Measurements from ENCODE around the gene MTMR4. TPM values are rescaled to one million over a fixed set of nuclear protein-coding genes. Genes with fewer than 3 reads are reported as not detected.
"Not testable (repeated sequence)": the region's sequence is repeated elsewhere in the genome, so short reads cannot be mapped to it uniquely, and the experiment has no call there.

Gene MTMR4
- 44.7 TPM for total RNA-seq

DNA sequence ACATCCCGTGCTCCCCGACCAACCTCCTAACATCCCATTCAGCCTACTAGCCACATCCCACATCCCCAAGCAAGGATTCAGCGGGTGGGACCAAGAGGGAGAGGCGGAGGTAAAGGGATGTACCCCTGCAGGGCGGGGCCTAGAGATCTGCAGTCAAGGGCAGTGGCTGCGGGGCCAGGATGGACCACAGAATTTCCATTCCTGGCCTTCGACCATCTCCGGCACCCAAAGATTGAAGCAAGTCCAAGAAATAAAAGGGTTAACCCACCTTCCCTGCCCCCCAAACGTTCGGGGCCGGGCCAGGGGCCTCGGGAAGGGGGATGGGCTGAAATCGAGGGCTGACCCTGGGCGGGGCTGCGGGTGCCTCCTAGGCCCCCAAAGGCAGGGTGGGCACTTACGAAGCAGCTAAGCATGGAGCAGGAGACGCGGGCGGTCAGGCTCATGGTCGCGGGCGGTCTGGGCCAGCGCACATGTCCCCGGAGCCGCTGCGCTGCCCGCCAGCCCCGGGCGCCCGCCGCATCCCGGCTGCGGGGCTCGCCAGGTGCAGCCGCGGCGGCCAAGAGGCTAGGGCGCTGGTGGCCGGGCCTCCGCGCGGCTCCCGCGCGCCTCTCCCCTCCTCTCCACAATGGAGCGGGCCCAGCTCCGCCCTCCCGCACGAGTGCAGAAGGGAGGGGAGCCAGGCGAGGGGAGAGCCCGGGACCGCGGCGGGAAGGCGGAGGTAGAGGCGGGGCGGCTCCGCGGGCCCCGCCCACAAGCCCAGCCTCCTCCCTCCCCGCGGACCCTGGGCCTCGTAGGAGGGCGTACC is at the start of gene MTMR4:
Gene MTMR4, minus strand, starts transcription at position 674 of the 805 bp plus-strand sequence. Its CDS starts 231 bp downstream, at position 443.
- peak; percentile 80 for DNase-seq (ENCODE audit: low spot score)

DNA sequence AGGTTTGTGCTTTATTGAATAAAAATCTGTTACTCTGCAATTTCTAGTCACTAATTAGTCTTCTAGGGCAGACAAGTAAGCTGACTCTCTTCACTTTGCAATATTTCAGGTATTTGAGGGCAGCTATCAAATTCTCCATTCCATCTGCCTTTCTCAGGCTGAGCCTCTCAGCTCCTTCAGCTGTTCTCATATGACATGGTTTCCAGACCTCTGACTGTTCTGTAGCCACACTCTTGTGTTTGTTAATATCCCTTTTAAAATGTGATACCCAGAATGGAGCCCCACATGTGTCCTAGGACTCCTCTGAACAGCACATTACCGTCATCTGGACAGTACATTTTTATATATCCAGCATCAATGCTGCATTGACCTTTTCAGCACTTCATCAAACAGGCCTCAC is 46.1 kb upstream of the MTMR4 start:
- DNase-seq (ENCODE audit: low spot score), result no peak

DNA sequence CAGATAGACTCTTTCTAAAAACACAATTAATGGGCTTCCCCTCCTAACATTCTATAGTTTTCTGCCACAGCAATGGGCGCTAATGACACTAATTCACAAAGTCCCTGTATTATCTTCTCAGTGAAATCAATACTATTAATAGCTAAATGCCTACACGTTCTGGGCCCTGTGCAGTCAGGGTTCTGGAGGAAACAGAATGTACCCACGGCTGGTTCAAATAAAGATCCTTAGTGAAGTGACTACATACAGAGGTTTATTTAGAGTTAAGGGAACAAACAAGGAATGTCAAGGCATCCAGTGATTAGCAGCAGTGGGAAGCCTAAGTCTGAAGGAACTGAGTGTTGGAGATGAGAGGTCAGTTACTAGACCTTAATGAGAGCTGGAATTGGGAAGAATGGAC is 43.5 kb upstream of the MTMR4 start:
- no peak for DNase-seq (ENCODE audit: low spot score)

DNA sequence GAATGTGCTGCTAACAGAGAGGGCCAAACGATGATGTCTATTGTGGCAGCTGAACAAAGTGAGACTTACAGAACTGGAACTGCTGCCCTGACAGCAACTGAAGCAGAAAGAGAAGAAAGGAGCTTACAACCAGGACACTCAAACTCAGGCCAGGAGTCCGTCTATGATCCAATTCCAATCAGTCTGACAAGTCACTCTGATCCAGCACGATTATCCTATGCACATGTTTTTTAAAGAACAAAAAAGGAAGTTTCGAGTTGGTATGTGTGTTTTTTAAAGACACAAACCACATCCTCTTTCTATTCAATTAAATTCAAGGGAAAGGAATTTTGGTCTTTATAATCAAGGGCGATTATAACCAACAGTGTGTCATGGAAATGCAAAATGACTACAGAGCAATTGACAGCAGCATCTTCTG is 42.4 kb upstream of the MTMR4 start:
- DNase-seq (ENCODE audit: low spot score), result no peak

DNA sequence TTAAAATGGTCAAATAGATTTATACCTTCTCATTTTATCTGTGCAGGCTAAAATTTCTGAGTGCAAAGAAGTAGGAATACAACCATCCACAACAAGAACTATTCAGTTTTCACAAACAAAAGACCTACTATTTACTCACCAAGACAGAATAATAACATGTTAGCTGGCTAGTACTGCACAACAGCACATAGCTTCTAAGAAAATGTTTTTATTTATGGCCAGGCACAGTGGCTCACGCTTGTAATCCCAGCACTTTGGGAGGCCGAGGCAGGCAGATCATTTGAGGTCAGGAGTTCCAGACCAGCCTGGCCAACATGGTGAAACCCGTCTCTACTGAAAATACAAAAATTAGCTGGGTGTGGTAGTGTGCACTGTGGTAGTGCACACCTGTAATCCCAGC is 40.7 kb upstream of the MTMR4 start:
- not testable (repeated sequence) for DNase-seq (ENCODE audit: low spot score)

DNA sequence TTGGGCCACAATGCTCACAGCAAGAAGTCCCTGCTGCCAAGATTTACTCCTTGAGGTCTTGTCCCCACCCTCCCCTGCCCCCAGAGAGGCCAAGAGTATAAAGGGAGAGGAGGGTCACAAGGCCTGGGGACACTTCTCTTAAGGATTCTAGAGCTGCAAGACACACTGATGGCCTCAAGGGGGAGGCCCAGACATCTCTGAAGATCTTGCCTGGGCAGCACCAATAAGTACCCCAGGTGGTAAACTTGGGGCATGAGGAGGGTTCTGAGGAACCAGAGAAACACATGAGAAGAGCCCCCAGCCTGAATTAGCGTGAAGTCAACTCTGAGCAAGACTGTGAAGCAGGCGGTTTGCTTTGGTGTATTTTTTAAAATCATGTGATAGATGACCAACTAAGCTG is 26.8 kb upstream of the MTMR4 start:
- no peak for DNase-seq (ENCODE audit: low spot score)

DNA sequence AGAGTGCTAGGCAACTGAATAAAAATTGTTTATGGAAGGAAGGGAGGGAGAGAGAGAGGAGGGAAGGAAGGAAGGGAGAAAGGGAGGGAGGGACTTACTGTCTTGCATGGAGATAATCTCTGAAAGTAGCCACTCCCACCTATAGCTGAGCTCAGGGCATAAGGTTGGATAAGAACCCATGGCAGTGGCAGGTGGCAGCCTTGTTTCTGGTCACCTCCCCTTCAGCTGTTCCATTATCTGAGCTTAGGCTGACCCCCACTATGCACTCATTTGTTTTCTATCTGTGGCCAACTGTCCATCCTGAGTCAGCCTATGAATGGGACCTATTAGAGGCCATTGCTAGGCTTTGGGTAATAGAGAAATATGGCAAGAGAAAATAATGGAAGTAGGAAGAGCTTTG is 25.3 kb upstream of the MTMR4 start:
- DNase-seq (ENCODE audit: low spot score), result no peak

DNA sequence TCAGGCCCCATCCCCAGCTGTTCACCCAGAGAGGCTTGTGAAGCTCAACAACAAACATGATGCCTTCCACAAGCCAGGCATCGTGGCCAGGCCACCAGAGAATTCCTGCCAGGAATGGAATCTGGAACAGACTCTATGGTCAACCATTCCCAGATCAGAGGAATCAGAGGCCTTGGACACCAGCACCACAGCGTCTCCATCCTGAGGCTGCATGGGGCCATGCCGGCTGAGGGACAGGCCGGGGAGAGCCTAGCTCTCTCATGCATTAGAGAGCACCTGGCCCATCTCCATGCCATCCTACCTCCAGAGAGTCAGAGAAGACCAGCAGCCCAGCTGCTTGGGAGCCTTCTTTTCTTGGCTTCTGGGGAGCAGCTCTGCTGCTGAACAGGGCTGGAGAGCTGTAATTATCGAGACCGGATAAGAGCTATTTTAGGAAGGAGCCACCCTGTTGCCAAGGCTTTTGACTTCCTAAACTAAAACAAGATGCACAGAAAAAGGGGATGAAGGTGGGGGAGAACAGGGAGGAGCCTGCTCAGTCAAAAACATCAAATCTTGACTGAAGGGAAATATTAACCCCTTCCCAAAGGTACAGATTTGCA is 24.5 kb upstream of the MTMR4 start:
- no peak for DNase-seq (ENCODE audit: low spot score)

DNA sequence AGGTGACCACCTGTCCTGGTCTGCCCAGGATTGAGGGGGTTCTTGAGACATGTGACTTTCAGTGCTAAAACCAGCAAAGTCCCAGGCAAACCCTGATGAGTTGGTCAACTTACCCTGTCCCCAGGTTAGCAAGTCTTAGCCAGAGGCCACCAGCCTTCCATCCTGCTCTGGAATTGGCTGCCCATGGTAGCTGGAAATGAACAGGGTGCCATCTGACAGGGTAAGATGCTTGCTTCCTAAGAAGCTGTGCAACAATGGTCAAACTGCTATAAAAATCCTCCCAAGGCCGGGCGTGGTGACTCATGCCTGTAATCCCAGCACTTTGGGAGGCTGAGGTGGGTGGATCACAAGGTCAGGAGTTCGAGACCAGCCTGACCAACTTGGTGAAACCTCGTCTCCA is 22.8 kb upstream of the MTMR4 start:
- no peak for DNase-seq (ENCODE audit: low spot score)

DNA sequence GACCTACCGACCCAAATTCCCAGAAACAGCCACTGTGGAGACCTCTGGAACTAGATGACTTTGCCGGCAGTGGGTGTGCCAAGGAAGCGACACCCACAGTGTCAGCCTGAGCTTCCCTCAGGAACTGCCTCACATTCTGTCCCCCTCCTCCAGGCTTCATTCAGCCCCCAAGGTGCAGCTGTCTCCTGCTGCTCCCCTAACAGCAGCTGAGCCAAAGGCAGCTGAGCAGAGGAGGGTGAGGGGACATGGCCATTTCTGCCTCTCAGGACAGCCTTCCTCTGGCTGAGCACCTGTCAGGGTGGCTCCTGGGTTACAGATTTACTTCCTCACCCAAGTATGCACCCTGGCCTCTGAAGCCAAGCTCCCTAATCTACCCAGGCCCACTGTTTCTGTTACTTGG is 22.1 kb upstream of the MTMR4 start:
- no peak for DNase-seq (ENCODE audit: low spot score)

DNA sequence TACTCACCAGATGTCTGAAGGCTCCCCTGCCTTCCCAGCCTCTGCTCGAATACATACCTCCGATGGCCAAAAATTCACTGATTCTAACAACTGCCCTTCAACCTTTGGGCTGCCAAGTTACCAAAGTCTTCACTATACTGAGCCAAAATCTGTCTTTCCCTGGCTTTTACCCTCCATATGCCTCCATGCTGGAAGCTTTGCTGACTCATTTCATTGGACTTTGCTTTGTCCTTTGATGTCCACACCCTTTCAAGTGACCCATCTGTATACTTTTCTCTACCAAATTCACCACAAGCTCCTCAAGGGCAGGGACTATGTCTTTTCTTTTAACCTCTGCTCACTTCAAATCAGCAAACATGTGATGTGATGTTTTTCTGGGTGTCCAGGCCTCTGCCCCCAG is 21.0 kb upstream of the MTMR4 start:
- no peak for DNase-seq (ENCODE audit: low spot score)

DNA sequence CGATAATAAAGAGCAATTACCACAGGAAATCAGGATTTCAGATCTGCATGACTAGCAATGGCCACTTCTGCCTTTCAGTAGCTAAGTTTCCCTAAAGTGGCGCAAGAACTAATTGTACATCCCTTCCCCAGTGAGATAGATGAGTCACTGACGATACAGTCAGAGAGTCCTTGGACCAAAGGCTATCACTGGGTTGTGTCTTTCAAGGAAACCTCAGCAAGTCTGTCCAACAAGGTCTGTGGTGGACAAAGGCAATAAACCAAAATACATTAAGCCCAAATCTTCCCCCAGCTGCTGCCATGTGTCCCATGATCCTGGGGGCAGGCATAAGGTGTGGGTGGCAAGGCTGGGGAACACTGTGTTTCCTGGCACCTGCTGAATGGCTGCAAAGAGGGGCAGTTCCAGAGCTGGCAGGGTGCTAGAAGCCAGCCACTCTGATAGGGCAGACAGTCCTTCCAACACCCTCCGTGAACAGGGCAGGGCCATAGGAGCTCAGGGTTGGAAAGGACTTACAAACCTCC is 20.5 kb upstream of the MTMR4 start:
- DNase-seq (ENCODE audit: low spot score), result no peak

DNA sequence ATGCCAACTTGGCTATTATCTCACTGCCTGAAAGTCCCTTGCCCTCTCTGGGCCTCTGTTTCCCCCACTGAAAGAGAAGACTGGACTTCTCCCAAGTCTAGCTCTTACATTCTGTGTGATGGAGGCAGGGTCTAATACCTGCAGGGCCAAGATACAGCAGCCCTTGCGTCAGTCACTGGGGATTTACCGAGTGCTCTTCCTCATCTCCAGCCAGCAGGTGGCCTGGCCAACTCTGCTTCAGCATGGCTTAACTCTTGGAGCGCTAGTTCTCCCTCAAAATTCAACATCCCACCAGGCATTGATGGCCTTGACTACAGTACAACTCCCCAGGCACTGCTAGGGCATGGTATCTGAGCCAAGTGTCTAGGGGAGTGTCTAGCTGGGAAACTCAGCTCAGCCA is 19.9 kb upstream of the MTMR4 start:
- DNase-seq (ENCODE audit: low spot score), result no peak

DNA sequence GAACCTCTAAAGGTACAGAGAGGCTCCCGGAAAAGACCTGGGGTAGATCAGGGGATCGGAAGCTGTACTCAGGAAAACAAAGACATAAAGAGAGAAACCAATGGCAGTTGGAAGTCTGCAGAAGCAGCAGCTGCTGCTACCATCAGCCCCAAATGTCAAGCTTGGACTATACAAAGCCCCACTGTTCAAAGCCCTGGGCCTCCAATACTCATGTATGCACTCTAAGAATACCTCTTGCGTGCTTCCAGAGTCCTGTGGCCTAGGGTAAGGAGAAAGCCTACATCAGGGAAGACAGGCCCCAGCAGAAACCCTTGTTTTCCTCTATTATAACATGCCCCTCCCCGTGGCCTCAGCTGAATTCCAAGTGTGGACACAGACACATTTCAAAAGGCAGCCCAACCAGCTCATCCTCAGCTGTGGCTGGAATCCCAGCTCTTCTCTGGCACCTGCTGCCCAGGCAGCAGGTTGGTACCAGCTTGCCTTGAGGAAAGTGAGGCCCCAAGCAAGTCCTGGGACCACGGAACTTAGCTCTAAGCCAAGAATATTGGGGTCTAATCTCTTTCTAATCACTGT is 19.3 kb upstream of the MTMR4 start:
- DNase-seq (ENCODE audit: low spot score), result no peak

DNA sequence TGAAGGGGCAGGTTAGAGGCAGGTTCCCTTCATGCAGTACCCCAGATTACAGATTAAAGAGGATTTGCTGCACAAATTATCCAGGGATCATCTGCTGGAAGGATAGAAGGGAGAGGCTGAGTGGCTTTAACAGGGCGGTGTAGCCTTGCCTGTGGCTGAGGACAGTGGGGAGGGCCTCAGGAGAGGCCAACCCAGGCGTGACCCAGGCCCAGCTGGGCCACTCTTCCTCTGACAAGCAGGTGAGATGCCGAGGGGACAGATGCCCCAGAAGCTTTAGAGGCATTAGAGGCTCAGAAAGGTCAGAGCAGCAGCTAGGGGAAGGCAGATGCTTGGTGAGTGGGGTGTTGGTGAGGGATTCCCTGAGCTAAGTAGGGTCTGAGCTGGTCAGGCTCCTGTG is 18.1 kb upstream of the MTMR4 start:
- DNase-seq (ENCODE audit: low spot score), result no peak

DNA sequence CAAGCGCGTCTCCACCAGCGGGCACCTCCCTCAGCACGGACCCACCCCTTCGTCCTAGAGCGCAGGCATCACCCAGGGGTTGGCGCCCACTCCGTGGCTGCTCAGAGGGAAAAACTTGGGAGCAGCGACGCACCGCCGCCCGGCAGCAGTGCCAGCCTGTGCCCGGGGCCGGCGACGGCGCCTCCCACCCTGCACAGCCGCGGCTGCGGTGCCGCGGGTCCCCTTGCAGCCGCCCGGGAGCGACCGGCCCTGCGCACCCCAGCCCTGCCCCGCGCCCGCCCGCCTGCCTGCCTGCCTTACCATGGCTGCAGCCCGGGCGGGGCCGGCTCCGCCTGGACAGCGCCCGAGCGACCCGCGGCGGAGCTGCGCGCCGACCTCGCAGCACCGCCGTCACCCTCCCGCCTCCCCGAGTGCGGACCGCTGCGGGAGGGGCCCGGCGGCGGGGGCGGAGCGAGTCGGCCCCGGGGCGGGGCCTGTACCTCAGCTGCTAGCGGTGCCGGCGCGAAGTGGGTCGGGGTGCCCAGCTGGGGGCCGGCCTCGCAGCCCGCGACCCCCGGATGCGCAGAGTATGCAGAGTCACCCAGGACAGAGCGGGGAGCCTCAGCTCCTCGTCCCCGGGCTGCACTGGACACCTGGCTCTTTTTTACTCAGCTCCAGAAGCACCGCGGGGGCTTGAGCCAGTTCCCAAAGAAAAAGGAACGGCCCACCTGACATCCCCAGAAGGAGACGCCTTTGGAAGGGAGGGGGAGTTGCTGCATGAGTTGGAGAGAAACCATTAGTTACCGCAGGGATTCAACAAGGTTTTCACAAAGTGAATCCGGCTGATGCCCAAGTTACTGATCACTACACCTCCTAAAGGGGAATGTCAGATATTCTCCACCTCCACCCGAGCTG is 17.5 kb upstream of the MTMR4 start:
- peak; percentile 49 for DNase-seq (ENCODE audit: low spot score)

DNA sequence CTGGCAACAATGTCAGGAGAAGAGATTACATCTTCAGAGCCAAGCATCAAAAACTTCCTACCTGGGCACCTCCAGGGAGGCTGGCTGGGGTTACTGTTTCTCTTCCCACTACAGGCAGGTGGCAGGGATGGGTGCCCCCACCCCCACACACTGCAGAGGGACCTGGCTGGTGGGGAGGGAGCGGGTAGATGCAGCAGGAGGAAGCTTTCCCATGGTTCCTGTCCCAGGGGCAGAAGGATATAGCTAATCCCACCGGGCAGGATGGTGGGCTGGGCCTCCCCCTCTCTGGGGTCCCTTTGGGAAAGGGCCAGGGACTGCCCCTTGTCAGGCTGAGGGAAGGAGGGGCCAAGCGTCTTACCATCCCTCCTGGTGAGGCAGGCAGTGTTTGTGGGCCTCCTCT is 16.7 kb upstream of the MTMR4 start:
- DNase-seq (ENCODE audit: low spot score), result no peak

DNA sequence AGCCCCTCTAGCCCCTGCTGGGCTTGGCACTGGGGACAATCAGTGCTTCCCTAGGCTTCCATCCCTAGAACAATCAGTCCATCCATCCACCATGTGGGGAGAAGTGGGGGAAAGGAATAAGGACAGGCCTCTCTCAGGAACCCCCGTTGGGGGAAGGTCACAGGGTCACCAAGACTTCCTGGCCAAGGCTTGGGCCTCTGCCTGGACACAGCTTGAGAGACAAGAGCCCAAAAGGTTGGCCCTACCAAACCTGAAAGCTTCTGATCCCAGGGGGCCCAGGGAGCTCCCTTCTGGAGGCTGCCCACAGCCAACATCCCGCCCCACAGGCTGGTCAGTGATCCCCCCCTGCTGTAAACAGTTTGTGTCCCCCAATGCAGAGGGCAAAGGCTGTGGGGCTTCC is 16.2 kb upstream of the MTMR4 start:
- no peak for DNase-seq (ENCODE audit: low spot score)

DNA sequence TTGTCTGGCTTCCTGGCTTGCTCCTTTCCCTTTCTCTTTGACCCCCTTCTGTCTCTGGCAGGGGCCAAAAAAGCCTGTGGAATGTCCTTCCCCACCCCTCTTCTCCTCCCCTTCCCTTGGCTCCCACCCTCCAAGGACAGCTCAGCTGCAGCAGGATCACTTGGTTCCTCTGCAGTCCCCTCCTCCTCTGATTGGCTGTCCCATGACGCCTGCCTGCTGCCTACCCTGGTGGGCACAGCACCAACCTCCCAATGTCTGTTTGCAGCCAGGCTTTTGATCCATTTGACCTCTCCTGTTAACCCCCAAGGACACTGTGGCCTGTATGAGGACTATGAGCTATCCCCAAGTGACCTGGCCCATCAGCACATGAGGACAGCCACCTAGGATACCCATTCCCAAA is 14.8 kb upstream of the MTMR4 start:
- no peak for DNase-seq (ENCODE audit: low spot score)

DNA sequence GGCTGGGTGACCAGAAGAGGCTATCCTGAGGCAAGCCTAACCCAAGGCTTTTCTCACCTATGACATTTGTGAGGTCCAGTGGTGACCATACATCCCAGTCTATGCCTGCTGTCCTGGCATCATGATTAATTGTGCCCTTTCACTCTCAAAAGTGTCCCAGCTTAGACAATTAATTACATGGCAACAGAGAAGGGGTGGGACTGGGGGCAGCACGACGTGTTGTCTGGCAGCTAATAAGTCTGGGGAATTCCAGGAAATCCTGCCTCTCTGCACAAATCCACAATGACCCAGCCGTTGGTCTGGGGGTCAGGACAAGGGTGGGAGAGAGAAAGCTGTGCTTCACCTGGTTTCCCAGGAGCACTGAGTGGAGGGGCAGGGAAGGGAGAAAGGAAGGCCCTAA is 14.0 kb upstream of the MTMR4 start:
- no peak for DNase-seq (ENCODE audit: low spot score)

DNA sequence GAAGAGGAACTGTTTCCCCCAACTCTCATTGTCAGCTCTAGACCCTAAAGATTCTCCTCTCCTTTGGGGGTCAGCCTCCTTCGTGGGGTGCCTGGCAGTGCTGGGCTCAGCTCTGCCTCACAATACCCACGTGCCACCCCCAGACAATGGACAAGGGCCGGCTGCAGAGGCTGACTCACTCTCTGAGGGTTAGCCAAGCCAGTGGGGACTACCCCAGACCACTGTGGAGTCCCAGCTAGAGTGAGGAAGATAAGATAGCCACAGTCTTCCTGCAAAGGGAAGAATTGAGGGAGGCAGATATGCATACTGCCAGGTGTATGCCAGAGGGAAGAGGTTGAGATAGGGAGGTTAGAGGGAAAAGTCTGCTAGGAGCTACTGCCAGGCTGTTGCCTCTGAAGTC is 13.5 kb upstream of the MTMR4 start:
- no peak for DNase-seq (ENCODE audit: low spot score)

DNA sequence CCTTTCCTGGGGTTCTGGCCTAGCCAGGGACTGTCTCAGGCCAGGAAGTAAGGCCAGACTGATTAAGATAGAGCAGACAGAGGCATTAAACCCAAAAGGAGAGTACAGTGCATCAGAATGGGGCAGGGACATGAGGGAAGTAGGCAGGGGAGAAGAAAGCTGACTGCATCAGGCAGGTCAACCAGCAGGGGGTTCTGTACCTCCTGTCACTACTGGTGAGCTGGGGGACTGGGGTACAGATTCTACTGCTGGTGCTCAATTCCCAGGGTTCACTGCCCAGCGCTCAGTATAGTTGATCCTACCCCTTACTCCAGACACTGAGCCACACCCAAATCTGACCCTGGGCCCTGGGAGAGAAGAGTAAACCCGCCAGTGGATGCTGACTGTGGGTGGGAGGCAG is 12.9 kb upstream of the MTMR4 start:
- no peak for DNase-seq (ENCODE audit: low spot score)
